Activated CD8-positive, alpha-beta T cell treated with anti-CD3 and anti-CD28 coated beads, Interleukin-2, amount 10 ng/mL, durations not matched to agents 7 days and 5 days (primary cell): ENCODE measurements around the gene IPO9. TPM values are rescaled to one million over a fixed set of nuclear protein-coding genes. Genes with fewer than 3 reads are reported as not detected.

Experiments used
- ATAC-seq: fragments of 150-1000 bp; cut with Tn5 transposase; one replicate; pipeline ENCODE4 v1.10.0; 2021; ENCODE audit warnings: moderate library complexity
- CTCF ChIA-PET: fragments of 350-600 bp; sonication (Branson Sonifier 250); formaldehyde crosslinking; loops from one replicate; lab custom pipeline; 2021; ENCODE audit warnings: antibody characterized with exemption; lab: Charles Lee
- POLR2A ChIA-PET: fragments of 350-600 bp; sonication (Branson Sonifier 250); formaldehyde crosslinking; loops from one replicate; lab custom pipeline; 2021; ENCODE audit warnings: antibody characterized with exemption; lab: Charles Lee
- DNase-seq: peaks from one replicate; pipeline ENCODE4 v3.0.0-alpha.2; 2020
- H3K27ac Mint-ChIP-seq: one replicate; pipeline ENCODE4 v1.8.0; 2021; ENCODE audit warnings: mild to moderate bottlenecking, mixed read lengths
- H3K27me3 Mint-ChIP-seq: one replicate; pipeline ENCODE4 v1.8.0; 2021; ENCODE audit warnings: low read depth, mixed read lengths
- H3K36me3 Mint-ChIP-seq: one replicate; pipeline ENCODE4 v1.8.0; 2021; ENCODE audit warnings: low read depth, mixed read lengths
- H3K4me1 Mint-ChIP-seq: one replicate; pipeline ENCODE4 v1.8.0; 2021; ENCODE audit warnings: low read depth, mixed read lengths
- H3K4me3 Mint-ChIP-seq: one replicate; pipeline ENCODE4 v1.8.0; 2021; ENCODE audit warnings: mild to moderate bottlenecking, mixed read lengths
- H3K9me3 Mint-ChIP-seq: one replicate; pipeline ENCODE4 v1.8.0; 2022; ENCODE audit warnings: mixed read lengths; ENCODE audit not compliant: insufficient read depth
- total RNA-seq, 2 experiments: library from RNA; stranded (reverse); gene quantifications; one replicate each; pipeline ENCODE4 v1.2.3, GENCODE V29; 2021

The IPO9 gene
- total RNA-seq, 2 experiments from 2014 or later, result 55.3 to 58.1 TPM

- ChIA-PET POLR2A (interaction anchor here (0.8 to 1.1 kb wide), 2 partner anchors 13 to 15 kb away, joined by 3 to 4 read pairs; no protein-coding TSS in a partner anchor), CTCF (interaction anchor here (0.7 to 3.1 kb wide), 3 partner anchors 9 to 90 kb away, joined by 3 to 56 read pairs (median 3); no protein-coding TSS in a partner anchor)
- H3K27me3 Mint-ChIP-seq, result peaks cover 16% of the 10 kb centered on the region
- no peak overlapping the region for H3K4me3 Mint-ChIP-seq
- DNase-seq (no peak), ATAC-seq (no peak)
- H3K27ac Mint-ChIP-seq, result no peak overlapping the region
- H3K9me3 Mint-ChIP-seq, result no peaks in the 10 kb centered on the region
- no peaks in the 10 kb centered on the region for H3K4me1 Mint-ChIP-seq
- peaks cover 11% of the 10 kb centered on the region for H3K36me3 Mint-ChIP-seq
Measured at GRCh38 chr1:201882665-201883132, 53.7 kb downstream of the IPO9 start.

GRCh38 chr1:201883266-201883665 lies 54.3 kb downstream of the IPO9 start:
- H3K4me1 Mint-ChIP-seq, result no peaks in the 10 kb centered on the region
- no peak for ATAC-seq
- no peaks in the 10 kb centered on the region for H3K9me3 Mint-ChIP-seq
- CTCF ChIA-PET, result interaction anchor here (0.7 to 3.1 kb wide), 3 partner anchors 9 to 90 kb away, joined by 3 to 56 read pairs (median 3); no protein-coding TSS in a partner anchor
- peaks cover 9% of the 10 kb centered on the region for H3K36me3 Mint-ChIP-seq
- H3K4me3 Mint-ChIP-seq, result no peak overlapping the region
- POLR2A ChIA-PET, result interaction anchor here (0.6 to 1.1 kb wide), 2 partner anchors 14 to 158 kb away, joined by 3 read pairs; no protein-coding TSS in a partner anchor
- H3K27ac Mint-ChIP-seq, result no peak overlapping the region
- peaks cover 22% of the 10 kb centered on the region for H3K27me3 Mint-ChIP-seq
- DNase-seq, result no peak

- H3K36me3 Mint-ChIP-seq, result peaks cover 6% of the 10 kb centered on the region
- ChIA-PET CTCF (interaction anchor here (0.6 to 3.1 kb wide), 3 partner anchors 11 to 88 kb away, joined by 3 to 56 read pairs (median 3); no protein-coding TSS in a partner anchor), POLR2A (interaction anchor here (1.1 kb wide), 1 partner anchor 14 kb away, joined by 3 read pairs; no protein-coding TSS in a partner anchor)
- ATAC-seq, result no peak
- no peak overlapping the region for H3K4me3 Mint-ChIP-seq
- DNase-seq, result no peak
- peaks cover 24% of the 10 kb centered on the region for H3K27me3 Mint-ChIP-seq
- H3K27ac Mint-ChIP-seq, result no peak overlapping the region
- no peaks in the 10 kb centered on the region for H3K9me3 Mint-ChIP-seq
- H3K4me1 Mint-ChIP-seq, result no peaks in the 10 kb centered on the region
Measured at GRCh38 chr1:201883786-201884185, 54.8 kb downstream of the IPO9 start.

- ChIA-PET CTCF (interaction anchor here (0.6 to 3.1 kb wide), 3 partner anchors 11 to 88 kb away, joined by 3 to 56 read pairs (median 3); no protein-coding TSS in a partner anchor), POLR2A (no interaction called here)
- peaks cover 25% of the 10 kb centered on the region for H3K27me3 Mint-ChIP-seq
Measured at GRCh38 chr1:201884425-201884824, 55.5 kb downstream of the IPO9 start.

GRCh38 chr1:201885531-201886075 lies 56.6 kb downstream of the IPO9 start:
- ATAC-seq, result no peak
- POLR2A ChIA-PET, result interaction anchor here (0.9 kb wide), 1 partner anchor 70 kb away, joined by 3 read pairs; the partner anchor contains the start of gene TIMM17A
- peaks cover 36% of the 10 kb centered on the region for H3K27me3 Mint-ChIP-seq
- H3K36me3 Mint-ChIP-seq, result no peaks in the 10 kb centered on the region
- CTCF ChIA-PET, result interaction anchor here (0.7 to 2.6 kb wide), 3 partner anchors 8 to 250 kb away, joined by 3 to 27 read pairs (median 9); no protein-coding TSS in a partner anchor
- no peaks in the 10 kb centered on the region for H3K4me1 Mint-ChIP-seq
- H3K27ac Mint-ChIP-seq, result no peak overlapping the region
- no peak overlapping the region for H3K4me3 Mint-ChIP-seq
- H3K9me3 Mint-ChIP-seq, result no peaks in the 10 kb centered on the region
- DNase-seq, result no peak

More at GRCh38 chr1:201884425-201884824, 55.5 kb downstream of the IPO9 start:
- Mint-ChIP-seq H3K4me1 (no peaks in the 10 kb centered on the region), H3K9me3 (no peaks in the 10 kb centered on the region), H3K4me3 (no peak overlapping the region), H3K27ac (no peak overlapping the region), H3K36me3 (no peaks in the 10 kb centered on the region)
- ATAC-seq, result no peak
- DNase-seq, result no peak

GRCh38 chr1:201886103-201886885 lies 57.3 kb downstream of the IPO9 start:
- peaks cover 38% of the 10 kb centered on the region for H3K27me3 Mint-ChIP-seq
- H3K27ac Mint-ChIP-seq, result no peak overlapping the region
- ATAC-seq, result no peak
- H3K9me3 Mint-ChIP-seq, result no peaks in the 10 kb centered on the region
- POLR2A ChIA-PET, result interaction anchor here (0.9 to 1.0 kb wide), 2 partner anchors 67 to 69 kb away, joined by 3 read pairs; partner anchors contain the start of gene TIMM17A
- H3K4me3 Mint-ChIP-seq, result no peak overlapping the region
- CTCF ChIA-PET, result interaction anchor here (0.7 to 2.6 kb wide), 8 partner anchors 9 to 249 kb away, joined by 3 to 27 read pairs (median 4); partner anchors contain the start of genes ELF3 and IPO9
- no peaks in the 10 kb centered on the region for H3K4me1 Mint-ChIP-seq
- no peak for DNase-seq
- H3K36me3 Mint-ChIP-seq, result no peaks in the 10 kb centered on the region

- ATAC-seq (no peak), DNase-seq (no peak)
- H3K9me3 Mint-ChIP-seq, result no peaks in the 10 kb centered on the region
- no peak overlapping the region for H3K27ac Mint-ChIP-seq
- ChIA-PET CTCF (interaction anchor here (1.0 to 2.6 kb wide), 7 partner anchors 8 to 124 kb away, joined by 3 to 27 read pairs (median 4); partner anchors contain the start of genes ELF3 and IPO9), POLR2A (interaction anchor here (0.6 to 1.0 kb wide), 2 partner anchors 27 to 66 kb away, joined by 3 read pairs; no protein-coding TSS in a partner anchor)
- peaks cover 38% of the 10 kb centered on the region for H3K27me3 Mint-ChIP-seq
- H3K4me1 Mint-ChIP-seq, result no peaks in the 10 kb centered on the region
- H3K4me3 Mint-ChIP-seq, result no peak overlapping the region
- H3K36me3 Mint-ChIP-seq, result no peaks in the 10 kb centered on the region
Measured at GRCh38 chr1:201887116-201887866, 58.3 kb downstream of the IPO9 start.

- ATAC-seq (peak; percentile 67), DNase-seq (no peak)
- no peaks in the 10 kb centered on the region for H3K4me1 Mint-ChIP-seq
- H3K27me3 Mint-ChIP-seq, result peaks cover 43% of the 10 kb centered on the region
- H3K36me3 Mint-ChIP-seq, result no peaks in the 10 kb centered on the region
- POLR2A ChIA-PET, result no interaction called here
- no peaks in the 10 kb centered on the region for H3K9me3 Mint-ChIP-seq
- no peak within 1 kb of the TSS for H3K27ac Mint-ChIP-seq
- H3K4me3 Mint-ChIP-seq, result no peak within 1 kb of the TSS
- CTCF ChIA-PET, result interaction anchor here (1.3 to 2.6 kb wide), 2 partner anchors 7 to 247 kb away, joined by 3 to 27 read pairs; no protein-coding TSS in a partner anchor
Measured at GRCh38 chr1:201888282-201889089, 59.5 kb downstream of the IPO9 start, which contains the start of gene SHISA4. SHISA4 (plus strand) TSS chr1:201888898; CDS start chr1:201888995, 97 bp downstream.

- peaks cover 47% of the 10 kb centered on the region for H3K27me3 Mint-ChIP-seq
- H3K4me1 Mint-ChIP-seq, result peaks cover 3% of the 10 kb centered on the region
- DNase-seq (no peak), ATAC-seq (no peak)
- no peaks in the 10 kb centered on the region for H3K36me3 Mint-ChIP-seq
- CTCF ChIA-PET, result interaction anchor here (1.0 to 1.3 kb wide), 2 partner anchors 25 to 246 kb away, joined by 3 read pairs; no protein-coding TSS in a partner anchor
- H3K9me3 Mint-ChIP-seq, result no peaks in the 10 kb centered on the region
- POLR2A ChIA-PET, result interaction anchor here (0.6 kb wide), 1 partner anchor 10 kb away, joined by 3 read pairs; no protein-coding TSS in a partner anchor
- no peak overlapping the region for H3K27ac Mint-ChIP-seq
- no peak overlapping the region for H3K4me3 Mint-ChIP-seq
Measured at GRCh38 chr1:201889090-201889968, 60.4 kb downstream of the IPO9 start.
